HG02623 (cell line): Measurements from ENCODE around the gene PLEKHG3.
"Not testable (repeated sequence)": the region's sequence is repeated elsewhere in the genome, so short reads cannot be mapped to it uniquely, and the experiment has no call there.

Experiments used
- ATAC-seq: cut with Tn5 transposase; IDR thresholded peaks from one replicate; pipeline ENCODE4 v1.9.1; 2021; ENCODE audit warnings: moderate library complexity; ENCODE audit not compliant: unreplicated experiment

Gene PLEKHG3

DNA sequence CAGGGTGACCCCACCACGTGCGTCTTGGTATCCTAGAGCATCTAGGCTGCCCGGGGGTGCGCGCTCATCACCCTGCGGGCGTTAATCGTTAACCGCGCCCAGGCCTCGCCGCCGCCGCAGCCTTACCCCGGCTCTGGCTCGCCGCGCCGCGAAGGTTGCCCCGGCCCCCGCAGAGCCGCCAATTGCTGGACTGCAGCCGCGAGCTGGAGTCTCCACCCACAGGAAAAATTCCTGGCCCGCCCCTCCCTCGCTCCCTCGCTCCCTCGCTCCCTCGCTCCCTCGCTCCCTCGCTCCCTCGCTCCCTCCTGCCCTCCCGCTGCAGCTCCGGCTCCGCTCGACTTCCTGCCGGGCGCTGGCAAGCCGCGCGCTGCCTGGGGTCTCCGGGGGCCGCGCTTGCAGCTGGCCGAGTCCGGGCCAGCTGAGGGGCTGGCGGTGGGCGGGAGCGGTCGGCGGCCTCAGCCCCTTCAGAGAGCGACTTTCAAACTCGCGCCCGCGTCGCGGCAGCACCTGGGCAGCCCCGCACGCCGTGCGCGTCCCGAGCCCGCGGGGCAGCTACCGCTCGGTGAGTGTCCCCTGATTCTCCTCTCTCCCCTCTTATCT, at the start of gene PLEKHG3:
Gene PLEKHG3 (plus strand): TSS at position 282 of the 600 bp plus-strand sequence. CDS start 23,208 bp downstream, outside the sequence.
- no peak for ATAC-seq

DNA sequence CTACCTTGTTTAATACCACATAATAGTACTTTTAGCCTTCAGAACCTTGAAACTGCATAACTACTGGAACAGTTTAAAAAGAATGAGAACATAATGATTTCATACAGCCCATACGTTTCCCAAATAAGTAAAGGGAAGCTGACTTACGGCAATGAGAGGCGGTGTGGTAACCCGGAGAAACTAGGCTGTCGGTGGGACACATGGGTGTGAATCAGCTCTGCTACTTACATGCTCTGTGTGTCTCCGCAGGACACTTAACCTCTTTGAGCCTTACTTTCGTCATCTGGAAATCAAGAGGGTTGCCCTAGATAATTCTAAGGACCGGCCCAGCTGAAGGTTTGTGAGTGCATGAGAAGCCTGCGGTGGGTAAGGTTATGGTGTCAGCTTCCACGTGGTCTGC, 49.3 kb upstream of the PLEKHG3 start:
- no peak for ATAC-seq

DNA sequence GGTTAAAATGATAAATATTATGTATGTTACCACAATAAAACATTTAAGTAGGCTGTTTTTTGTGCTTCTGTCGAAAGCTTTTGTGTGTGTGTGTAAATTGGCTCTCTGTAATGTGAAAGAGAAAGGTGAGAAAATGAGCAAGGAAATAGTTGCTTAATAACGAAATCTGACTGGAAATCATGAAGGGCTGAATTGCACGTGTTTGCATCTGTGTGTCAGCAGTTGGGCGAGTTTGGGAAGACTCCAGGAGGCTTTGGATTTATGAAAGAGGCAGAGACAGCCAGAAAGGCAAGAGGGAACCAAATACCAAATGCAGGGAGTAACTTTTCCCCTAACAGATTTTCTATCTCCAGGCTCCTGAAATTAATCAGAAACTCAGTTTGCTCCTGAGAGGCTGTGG, 47.2 kb upstream of the PLEKHG3 start:
- no peak for ATAC-seq

DNA sequence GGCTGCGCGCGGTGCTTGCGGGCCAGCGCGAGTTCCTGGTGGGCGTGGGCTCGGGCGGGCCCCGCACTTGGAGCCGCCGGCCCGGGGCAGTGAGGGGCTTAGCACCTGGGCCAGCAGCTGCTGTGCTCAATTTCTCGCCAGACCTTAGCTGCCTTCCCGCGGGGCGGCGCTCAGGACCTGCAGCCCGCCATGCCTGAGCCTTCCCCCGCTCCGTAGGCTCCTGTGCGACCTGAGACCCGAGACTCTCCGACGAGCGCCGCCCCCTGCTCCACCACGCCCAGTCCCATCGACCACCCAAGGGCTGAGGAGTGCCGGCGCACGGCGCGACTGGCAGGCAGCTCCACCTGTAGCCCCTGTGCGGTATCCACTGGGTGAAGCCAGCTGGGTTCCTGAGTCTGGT, 46.0 kb upstream of the PLEKHG3 start:
- ATAC-seq: no peak

DNA sequence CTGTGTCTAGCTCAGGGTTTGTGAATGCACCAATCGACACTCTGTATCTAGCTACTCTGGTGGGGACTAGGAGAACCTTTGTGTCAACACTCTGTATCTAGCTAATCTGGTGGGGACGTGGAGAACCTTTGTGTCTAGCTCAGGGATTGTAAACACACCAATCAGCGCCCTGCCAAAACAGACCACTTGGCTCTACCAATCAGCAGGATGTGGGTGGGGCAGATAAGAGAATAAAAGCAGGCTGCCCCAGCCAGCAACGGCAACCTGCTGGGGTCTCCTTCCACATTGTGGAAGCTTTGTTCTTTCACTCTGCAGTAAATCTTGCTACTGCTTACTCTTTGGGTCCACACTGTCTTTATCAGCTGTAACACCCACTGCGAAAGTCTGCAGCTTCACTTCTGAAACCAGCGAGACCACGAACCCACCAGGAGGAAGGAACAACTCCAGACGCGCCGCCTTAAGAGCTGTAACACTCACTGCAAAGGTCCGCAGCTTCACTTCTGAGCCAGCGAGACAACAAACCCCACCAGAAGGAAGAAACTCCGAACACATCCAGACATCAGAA, 45.4 kb upstream of the PLEKHG3 start:
- ATAC-seq: not testable (repeated sequence)

DNA sequence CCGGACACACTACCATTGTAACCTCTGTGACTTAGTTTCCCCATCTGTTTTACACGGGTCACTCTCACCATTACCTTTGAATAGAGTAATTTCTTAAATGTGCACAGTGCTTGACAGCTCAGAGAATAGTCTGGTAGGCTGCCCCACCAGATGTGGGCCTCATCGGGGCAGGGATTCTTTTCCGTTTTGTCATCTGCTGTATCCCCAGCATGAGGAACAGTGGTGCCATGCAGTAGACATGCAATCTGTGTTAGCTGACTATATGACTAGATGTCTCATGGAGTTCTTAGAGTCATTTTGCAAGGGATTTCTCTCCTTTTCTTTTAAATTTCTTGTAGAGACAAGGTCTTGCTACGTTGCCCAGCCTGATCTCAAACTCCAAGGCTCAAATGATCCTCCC, 44.9 kb upstream of the PLEKHG3 start:
- ATAC-seq: no peak

DNA sequence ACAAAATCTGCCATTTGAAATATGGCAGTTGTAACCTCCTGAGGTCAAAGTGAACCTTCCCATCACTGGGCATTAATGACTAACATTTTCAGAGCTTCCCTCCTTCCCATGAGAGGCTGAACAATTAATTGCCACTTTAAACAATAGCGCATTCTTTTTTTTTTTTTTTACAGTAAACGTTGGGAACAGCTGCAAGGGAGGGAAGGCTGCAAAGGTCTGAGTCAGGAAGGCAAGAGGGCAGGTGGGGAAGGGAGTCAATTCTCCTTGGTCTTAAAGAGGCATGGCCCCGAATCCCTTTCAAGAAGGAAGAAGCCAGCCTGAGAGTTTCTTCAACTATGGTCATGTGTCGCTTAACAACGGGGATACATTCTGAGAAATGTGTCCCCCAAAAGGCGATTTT, 41.0 kb upstream of the PLEKHG3 start:
- no peak for ATAC-seq

DNA sequence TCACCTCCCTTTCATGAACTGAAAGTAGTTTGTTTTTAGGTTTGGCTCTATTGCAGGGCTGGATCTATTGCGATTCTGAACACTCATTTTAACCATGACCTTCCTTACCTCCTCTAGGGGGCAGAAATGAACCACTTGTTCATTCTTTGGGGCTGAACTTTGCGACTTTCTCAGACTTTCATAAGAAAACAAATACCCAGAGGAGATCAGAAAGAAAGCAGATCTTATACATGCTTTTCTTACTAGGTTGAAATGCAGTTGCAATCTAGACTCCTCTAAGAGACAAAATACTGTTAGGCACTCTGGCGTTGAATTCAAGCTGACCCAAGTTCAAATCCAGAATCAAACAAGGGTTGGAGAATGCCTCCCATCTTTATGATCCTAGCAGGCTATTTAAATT, 32.6 kb upstream of the PLEKHG3 start:
- ATAC-seq: no peak

DNA sequence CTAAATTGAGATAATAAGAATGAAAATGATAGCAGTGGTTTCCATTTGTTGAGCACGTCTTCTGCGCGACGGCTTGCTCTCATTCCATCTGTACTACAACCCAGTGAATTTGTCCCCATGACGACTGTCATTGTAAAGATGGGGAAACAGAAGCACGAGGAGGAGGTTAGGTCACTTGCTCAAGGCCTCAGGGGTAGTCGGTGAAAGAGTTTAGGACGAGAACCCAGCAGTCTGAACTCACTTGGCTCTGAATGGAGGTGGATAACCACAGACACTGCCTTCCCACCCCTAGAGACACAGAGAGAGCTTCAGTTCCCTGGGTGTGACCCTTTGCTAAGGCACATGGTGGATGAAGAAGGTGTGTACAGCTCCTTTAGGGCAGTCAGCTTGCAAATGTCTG, 30.9 kb upstream of the PLEKHG3 start:
- ATAC-seq: no peak

DNA sequence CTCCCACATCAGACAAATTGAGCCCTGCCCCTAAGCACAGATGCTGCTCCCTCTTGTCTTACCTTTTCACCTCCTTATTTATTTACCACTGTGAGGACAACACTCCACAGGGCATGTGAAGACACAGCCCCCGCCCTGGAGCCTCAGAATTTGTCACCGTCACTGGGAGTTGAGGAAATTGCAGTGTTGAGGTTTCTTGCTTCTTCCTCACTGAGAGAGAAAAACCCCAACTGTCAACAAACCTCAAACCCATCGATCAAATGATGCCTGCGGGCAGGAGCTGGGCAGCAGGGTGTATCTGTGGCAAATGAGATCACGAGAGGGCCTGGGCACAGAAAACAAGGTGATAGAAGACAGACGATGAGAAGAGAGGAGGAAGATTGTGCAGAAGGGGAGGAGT, 30.5 kb upstream of the PLEKHG3 start:
- ATAC-seq: no peak

DNA sequence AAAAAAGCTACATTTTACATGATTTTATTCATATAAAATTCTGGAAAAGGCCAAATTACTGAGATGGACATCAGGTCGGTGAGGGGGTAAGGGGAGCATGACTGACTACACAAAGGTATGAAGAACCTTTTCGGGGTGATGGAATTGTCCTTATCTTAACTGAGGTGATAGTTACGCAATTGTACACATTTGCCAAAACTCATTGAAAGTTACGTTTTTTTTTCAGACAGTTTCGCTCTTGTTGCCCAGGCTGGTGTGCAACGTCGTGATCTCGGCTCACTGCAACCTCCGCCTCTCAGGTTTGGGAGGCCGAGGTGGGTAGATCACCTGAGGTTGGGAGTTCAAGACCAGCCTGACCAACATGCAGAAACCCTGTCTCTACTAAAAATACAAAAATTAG, 29.4 kb upstream of the PLEKHG3 start:
- no peak for ATAC-seq

DNA sequence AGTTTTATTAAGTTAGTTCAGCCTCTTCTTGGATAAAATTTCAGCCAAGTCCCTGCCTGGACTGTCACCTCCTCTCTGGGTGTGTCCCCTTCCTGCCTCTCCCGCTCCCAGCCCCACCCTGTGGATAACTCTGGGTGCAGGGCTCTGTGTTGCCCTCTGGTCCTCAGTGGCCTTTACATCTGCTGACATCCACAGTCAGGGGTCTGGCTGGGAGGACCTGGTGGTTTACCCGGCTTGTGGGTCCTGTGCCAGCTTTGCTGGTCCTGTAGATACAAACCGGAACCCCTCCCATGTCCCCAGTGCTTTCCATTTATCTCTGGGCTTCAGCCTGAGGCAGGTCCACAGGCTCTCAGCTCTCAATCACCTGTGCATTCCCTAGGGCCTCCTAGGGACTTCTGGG, 28.9 kb upstream of the PLEKHG3 start:
- ATAC-seq: no peak

DNA sequence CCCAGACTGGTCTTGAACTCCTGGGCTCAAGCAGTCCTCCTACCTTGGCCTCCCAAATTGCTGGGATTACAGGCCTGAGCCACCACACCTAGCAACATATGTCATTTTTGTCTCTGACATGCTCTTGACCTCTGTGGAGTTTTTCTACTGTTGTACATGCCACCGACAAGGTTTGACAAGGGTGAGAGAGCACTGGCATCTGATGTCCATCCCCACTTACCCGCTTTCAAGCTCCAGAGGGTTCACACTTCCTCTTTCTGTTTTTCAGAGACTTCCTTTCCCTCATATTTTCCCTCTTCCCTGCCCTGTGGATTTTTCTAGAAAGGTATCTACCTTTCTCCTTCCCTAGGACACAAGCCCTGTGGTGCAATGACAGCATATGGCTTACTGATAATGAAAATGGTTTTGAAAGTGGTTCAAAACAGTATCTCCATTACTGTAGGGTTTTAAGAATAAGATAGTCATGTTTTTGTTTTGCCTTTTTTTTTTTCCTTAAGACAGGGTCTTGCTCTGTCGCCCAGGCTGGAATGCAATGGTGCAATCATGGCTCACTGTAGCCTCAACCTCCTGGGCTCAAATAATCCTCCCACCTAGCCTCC, 27.7 kb upstream of the PLEKHG3 start:
- no peak for ATAC-seq

DNA sequence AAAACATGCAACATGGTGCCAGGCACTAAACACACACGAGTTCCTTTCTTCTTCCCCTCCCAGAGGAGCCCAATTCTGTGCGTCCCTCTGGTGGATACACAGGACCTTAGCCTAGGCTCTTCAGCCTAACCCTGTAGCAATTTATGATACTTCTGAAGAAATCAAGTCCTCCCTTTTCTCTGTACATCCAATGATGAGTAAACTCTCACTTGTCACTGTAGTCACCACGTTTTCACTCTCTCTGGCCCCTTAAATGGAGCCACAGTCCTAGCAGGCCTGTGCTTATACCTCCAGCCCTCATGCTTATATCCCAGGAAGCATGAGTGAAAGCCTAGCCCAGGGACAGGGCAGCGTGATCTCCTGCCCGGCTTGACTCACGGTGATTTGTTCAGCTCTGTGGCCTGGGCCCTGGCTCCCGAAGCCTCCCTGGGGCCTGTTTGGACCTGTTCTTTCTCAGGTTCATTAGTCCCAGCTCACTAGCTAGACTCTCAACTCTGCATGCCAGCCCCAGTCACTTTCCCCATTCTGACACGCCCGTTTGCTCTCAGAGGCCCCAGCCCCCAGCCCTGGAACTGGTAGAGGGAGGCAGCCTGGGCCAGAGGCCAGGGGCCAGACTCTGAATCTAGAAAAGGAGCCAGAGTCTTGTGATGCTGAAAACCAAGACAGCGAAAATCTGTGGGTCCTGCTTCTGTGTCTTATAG, 24.1 kb upstream of the PLEKHG3 start:
- ATAC-seq: no peak

DNA sequence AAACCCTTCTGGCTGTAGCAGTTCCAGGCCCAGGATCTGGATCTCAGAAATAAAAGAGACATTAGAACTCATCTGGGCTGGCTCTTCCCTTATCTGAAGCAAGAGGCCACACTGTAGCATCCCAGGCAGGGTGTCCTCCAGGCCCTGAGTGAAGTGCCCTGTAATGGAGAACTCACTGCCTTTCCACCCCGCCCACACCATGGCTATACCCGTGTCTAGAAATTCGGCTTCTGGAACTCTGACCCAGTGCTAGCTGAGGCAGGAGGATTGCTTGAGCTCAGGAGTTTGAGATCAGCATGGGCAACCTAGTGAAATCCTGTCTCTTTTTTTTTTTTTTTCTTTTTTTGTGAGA, 23.5 kb upstream of the PLEKHG3 start:
- no peak for ATAC-seq

DNA sequence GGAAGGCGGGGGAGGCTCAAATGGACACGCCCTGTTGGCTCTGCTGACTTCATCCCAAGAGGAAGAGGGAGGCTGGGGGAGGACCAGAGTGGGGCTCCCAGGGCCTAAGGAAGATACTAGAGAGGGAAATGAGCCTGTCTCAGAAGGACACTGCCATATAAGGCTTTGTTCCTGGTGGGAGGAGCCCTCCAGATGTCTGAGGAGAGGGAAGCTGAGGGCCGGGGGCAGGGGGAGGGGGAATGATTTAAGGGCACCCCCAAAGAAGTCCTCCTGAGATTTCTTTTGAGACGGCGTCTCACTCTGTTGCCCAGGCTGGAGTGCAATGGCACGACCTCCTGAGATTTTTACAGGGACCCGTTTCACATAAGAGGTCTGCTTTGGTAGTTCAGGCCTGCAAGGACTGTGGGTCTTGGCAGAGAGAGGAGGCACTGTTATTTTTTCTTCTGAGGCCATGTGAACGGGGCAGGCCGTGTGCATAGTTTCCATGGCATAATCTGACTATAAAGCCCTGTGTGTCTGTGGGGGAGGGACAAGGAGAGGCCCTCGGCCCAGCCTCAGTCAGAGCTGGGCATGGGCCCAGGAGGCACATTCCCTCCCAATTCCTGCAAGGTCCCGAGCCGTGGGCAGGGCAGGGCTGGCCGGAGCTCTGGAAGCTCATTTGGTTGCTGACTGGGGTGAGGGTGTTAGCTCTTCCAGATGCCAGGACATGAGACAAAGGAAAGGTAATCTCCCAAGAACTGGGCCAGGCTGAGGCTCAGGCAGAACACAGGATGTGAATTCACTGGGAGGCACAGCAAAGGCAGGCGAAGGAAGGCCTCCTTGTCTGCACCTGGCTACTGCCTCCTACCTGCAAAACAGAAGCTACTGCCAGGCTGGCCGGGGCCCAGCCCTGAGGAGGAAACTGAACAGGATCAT, 22.2 kb upstream of the PLEKHG3 start:
- ATAC-seq: no peak

DNA sequence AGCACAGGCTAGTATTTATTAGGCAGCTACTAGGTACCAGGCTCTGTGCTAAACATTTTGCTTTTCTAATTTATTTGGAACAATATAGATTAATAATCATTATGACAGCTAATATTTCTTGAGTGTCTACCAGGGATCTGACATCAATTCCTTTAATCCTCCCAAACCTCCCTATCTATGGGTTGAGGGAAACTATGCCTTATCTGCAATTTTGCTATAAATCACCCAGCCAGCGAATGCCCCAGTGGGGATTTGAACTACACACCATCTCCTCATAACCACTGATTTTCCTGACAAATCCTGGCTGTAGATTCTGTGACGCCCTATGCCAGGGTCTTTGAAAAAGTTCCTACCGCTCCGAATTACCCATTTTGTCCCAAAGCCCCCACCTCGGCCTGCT, 21.4 kb upstream of the PLEKHG3 start:
- ATAC-seq: no peak

DNA sequence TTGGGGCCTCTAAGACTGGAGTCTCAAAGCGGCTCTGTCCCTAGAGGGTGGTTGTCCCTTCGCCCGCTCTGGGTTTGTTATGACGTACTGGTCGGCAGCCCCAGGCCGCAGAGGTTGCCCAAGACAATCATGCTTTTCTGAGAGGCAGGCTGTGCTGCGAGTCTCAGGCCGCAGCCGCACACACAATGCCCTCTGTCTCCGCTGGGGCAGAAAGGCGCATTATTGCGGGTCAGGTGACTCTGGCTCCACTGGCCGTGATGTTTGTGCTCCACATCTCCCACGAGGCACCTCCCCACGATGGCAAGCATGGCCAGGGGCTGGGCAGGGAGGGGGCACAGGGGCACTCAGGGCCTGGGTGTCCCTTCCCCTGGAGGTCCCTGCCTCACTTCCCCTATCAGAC, 21.0 kb upstream of the PLEKHG3 start:
- ATAC-seq: no peak

DNA sequence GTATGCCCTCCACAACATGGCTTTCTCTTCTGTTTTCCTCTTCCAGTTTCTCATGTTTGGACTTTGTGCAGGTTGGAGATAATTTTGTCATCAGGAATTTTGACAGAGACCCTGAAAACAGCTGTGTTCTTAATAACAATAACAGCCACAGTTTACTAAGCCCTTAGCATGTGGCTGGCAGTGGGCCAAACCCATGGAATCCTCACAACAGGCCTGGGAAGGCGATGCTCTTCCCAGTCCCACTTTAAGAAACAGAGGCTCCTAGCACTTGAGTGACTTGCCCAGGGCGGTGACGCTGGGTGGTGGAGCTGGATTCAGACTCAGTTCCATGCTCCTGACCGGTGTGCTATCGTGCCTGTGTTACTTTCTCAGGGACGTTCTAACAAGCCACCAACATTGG, 20.1 kb upstream of the PLEKHG3 start:
- no peak for ATAC-seq

DNA sequence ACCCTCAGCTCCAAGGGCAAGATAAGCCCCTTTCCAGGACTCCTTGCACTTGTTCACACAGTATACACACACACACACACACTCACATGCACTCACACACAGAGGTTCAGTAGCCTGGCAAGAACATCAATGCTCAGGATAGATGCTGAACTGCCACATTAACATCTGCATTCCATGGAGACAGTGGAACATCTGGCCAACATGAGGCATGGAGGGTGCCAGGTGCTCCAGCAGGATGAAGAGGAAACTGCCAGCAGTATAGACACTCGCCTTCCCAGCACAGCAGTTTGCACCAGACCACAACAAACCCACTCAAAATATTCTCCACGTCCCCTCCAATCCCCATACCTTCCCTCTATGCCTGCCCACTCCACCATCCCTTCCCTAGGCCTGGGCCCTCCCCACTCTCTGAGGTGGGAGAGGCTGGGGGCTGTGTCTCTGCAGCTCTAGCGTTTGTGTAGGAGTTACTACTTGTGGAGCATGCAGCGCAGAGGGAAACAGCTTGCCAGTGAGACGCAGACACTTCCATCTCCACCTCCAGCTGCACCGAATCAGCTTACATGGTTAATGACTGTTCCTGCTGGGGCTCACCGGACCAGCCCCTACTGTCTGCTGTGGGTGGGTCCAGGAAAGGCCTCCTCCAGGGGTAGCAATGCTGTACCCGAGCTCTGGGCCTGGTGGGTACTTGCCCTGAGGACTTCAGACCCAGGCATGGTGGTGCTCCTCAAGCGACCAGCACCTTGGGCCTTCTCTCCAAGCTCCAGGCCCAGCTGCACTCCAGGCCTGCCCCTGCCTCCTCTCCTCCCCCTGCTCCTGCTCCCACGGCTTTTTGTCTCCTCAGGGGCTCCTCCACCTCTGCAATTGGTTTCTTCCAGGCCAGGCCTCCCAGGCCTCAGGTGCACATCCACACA, 18.6 kb upstream of the PLEKHG3 start:
- no peak for ATAC-seq
